LoVo (cell line): ENCODE measurements around the gene PCGF2.
A peak's percentile ranks its signal among the peaks of the same experiment; 100 is the strongest.

ENCODE experiments used
- DNase-seq: peaks from one replicate; pipeline ENCODE4 v3.0.0-alpha.2; 2016; ENCODE audit warnings: low spot score

PCGF2 gene

DNA sequence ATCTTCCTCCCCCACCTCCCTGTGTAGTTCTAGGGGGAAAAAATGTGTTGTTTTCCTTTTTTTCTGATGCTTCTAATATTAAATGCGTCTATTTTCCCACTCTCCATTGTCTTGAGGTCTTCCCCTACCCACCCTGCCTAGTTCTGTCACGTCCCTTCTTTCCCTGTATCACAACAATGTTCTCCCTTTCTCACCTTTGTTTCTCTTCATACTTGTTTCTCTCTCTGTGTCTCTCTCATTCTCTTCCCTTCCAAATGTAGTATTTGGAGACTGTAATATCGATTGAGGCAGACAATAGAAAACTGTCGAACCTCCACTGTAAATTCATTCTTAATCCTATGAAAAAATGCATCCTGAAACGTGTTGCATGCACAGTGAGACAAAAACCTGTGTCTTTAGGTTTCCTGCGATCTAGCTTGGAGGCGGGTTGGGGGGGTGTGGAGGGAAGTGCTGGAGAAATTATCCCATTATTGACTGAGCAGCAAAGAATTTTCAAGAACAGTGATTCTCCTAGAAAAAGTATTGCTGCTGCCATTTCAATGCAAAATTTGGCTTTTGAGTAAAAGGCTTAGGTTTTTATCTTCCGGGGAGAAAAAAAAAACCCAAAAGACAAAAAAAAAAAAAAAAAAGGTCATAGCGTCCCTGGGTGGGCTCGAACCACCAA lies 3.1 kb upstream of the PCGF2 start:
- peak; percentile 36 for DNase-seq

DNA sequence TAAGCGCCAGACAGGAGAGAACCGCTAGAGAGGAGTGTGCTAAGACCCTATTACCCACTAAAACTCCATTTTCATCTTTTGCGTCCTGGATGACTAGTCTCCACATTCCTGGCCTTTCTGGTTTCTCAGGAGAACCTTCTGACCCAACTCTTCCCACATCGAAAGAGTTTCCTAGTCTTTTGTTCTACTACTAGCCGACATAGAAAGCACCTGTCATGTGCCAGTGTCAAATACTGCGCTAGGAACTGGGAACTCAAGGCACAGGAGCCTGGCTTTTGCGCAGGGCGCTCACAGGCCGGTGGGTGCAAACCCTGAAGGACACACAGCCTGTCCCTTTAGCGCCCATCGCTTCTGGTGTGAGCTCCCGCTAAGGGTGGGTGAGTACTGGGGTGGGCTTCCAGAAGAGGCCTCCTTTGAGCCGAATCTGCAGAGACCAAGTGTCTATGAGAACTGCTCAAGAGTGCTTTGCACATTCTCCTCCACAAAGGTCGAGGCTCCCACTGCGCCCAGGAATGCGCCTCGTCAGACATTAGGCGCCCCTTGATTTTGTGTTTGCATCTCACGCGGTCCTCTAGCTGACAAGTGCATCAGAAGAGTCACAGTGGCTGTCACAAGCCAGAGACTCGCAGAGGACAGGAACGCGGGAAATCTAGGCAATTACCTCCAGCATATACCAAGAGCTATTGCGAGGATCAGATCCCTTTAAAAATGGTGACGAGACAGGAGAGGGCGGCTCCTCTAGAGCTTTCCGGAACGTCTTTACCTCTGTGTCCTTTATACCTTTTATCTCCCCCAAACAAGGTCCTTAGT lies 2.4 kb upstream of the PCGF2 start:
- peak; percentile 30 for DNase-seq

DNA sequence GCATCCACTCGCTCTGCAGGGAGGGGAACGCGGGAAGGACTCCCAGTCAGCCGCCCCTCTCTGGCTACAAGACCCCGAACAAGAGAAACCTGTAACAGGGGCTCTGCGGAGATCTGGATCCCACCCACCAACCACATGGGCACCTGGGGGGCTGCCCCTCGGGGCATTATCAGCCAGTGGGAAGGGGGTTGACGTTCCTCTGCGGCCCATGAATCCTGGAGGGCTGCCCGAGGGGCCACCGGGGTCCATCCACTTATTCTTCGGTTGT lies 1.8 kb upstream of the PCGF2 start:
- no peak for DNase-seq

DNA sequence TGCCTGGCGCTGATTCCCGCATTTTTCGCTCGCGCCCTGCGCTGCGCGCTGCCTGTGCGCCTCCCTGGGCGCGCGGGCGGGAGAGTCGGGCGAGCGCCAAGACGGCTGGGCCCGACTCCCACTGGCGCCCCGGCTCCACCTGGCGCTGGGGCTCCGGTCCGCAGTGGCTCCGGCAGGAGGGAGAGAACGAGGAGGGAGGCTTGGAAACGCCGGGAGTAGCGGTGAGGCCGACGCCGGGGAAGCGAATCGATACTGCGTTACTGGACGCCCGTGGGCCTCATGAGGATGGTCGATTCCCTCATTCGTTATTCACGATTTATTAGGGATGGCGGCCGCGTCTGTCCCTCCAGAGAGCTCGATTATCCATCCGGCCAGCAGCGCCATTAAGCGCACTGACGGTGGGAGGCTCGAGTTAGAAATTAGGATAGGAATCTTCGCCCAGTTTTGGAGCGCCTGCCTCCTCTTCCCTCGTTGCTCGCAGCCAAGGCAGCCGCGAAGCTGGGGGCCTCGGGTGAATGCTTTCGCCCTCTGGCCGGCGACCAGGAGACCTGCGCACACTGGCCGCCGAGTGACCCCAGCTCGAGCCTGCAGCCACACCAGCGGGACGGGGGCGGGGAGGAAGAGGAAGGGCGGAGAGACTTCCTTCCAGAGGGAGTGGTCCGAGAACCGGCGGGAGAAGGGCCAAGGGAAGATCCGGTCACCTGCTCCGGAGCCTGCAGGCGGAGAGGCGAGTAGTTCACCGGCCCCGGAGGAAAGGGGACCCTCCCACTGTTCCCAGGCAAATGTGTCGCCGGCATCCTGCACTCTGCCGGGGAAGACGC lies 1.3 kb upstream of the PCGF2 start:
- peak; percentile 81 for DNase-seq

DNA sequence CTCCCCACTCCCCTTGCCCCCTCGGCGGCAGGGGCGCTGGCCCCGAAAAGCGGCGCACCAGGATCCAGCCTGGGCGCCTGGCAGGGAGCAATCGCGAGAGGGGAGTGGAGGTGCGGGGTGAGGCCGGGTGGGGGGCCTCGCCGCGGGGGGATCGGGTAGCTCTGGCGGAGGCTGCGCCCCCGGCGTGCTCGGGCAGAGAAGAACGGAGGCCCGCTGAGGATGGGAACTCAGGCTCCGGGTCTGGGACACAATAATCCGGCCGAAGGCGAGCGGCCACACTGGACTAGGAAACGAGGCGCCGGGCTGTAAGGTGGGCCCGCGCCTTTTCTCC lies 721 bp upstream of the PCGF2 start:
- DNase-seq = no peak

DNA sequence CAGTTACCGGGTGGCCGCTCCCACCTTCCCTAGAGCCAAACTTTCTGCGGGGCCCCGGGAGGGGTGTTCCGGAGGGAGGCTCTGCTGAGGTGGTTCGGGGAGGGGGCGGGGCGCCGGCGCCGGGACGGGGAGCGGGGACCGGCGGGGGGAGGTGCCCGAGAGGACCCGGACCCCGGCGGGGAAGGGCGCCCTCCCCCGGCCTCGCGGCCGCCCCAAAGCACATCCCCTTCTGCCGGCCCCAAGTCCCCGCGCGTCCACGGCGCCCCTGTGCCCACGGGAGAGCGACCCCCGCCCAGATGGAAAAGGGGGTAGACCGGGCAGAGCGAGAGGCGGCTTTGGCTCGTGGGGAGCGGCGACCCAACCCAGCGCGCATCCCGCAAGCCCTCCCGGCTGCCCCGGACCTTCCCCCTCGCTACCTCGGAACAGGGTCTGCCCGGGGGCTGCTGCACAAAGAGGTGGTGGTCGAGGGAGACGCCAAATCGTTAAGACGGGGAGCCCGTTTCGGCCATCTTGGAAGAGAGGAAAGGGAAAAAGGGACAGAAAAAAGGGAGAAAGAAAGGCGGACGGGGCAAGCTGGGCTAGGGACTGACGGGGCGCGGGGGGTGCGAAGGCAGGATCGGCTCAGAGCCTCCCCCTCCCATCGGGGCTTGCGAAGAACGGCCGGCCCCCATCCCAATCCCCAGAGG lies 530 bp downstream of the PCGF2 start:
- DNase-seq = no peak

DNA sequence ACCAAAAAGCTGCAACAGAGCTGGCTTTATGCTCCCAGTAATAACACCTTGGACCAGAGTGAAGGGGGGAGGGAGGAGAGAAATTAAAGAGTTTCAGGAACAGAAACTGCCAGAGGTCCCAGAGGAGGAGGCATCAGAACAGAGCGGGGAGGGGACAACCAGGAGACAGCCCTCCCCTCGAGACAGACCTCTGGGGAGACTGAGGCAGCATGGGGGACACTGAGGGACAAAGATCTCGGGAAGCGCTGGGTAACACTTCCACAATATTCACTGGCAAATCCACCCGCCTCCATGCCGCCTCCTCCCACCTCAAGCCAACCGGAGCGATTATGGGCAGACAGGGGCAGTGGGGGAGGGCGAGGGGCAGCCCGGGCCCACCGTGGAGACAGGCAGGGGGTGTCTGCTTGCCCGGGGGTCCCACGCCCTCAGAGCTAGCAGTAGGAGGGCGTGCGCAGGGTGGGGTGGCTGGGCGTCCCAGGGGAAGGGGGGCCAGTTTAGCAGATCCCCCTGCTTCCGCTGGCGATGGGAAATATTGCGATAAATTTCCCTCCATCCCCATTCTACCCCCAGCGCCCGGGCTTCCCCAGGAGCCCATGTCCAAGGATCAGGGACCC lies 1.2 kb downstream of the PCGF2 start:
- DNase-seq = no peak

DNA sequence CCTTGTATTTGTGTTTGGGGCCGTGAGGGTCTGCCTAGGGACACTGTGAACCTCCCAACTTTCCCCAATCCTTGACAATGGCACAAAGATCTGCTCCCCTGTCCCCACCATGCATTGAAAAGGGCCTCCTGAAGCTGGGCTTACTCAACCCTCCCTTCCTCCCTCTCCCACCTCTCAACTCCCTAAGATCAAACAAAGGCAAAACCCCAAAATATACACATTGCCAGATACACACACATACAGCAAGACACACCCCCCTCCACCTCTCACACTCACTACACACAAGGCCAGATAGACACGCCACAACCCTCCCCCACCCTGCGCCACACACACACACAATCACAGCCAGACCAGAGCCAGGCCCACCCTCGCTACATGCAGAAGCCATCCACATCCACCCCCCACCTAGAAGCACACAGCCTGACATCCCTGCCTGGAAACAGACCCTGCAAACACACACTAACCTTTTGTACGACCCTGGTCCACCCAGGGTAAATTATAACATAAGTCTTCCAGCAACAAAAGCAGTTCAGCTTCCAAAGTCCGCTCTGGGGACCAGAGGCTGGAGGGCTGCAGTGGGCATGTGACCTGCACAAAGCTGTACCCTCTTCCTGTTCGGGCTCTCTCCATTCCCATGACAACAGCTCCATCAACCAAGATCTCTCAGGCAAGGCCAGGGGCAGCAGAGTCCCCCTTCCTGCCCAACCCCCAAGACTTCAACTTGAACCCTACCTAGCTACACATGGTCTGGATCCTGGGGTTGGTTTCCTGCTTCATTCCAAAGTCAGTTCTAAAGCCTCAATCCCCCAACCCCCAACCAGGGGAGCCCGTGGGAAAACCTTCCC lies 1.9 kb downstream of the PCGF2 start:
- DNase-seq = no peak

DNA sequence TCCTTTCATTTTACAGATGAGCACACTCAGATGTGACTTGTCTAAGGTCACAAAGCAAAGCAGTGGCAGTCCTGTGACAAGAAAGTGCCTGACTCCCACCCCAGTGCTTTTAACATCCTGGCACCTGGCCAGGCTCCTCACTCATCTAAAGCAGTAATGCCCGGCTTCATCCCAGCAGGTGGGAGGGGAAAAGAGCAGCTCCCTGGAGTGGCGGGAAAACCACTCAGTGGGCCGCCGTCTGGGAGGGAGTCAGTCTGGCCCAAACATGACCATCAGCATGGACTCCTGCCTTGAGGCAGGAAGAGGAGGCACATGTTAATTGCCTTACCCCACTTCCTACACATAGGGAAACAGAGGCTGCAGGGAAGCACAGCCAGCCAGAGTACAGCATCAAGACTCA lies 2.6 kb downstream of the PCGF2 start:
- DNase-seq = no peak

DNA sequence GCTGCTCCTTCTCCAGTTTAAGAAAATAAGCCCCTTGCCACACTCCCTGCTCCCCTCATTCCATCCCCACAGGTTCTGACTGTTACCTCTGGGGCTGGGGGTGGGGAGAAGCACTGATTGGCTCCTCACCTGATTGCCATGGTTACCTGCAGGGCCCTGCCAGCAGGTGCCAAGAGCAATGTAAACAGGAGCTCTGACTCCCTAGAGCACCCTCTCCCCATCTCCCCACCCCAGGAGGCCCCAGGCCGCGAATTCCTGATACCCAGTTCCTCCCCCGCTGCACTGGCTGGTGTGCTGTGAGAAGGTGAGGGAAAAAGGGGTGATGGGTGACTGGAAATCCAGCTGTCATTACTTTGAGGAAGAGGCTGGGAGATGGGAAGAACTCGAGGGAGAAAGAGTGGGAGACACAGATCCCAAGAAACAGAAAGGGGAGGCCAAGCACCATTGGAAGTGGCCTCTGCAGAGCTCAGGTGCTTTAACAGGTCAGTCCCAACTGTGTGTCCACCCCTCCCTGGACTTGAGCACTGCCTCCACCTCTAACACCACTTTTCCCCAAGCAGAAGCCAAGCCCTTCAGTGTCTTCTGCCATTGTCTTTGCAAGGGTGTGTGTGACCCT lies 4.5 kb downstream of the PCGF2 start:
- DNase-seq = no peak

DNA sequence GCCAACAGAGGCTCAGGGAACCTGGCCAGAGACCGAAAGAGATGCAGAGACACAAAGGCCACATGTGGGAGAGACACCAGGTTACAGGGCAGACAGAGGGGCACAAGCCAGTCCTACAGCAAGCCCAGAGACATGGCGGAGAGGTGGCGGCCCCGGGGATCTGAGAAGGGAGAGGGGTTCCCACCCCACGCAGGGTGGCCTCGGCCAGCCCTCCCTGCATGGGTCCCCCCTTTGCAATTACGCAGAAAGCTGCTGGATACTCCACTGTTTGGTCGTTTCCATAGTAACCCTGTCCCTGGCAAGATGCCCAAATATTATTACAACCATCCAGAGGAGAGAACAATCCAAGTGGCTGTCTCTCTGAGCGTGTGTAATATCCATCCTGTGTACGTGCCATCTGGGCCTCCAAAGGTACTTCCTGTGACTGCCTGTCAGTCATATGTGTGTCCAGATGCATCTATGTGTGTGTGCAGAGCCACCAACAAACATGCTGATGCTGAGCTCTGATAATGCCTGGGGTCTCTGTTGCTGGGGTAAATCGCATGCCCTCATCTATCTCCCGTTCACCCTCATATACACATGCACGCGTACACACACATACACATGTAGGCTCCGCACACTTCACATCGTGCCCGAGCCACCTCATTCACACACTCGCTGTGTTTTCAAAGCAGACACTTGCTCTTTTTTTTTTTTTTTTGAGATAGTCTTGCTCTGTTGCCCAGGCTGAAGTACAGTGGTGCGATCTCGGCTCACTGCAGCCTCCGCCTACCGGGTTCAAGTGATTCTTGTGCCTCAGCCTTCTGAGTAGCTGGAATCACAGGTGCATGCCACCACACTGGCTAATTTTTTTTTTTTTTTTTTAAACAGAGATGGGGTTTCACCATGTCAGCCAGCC lies 5.5 kb downstream of the PCGF2 start:
- no peak for DNase-seq

DNA sequence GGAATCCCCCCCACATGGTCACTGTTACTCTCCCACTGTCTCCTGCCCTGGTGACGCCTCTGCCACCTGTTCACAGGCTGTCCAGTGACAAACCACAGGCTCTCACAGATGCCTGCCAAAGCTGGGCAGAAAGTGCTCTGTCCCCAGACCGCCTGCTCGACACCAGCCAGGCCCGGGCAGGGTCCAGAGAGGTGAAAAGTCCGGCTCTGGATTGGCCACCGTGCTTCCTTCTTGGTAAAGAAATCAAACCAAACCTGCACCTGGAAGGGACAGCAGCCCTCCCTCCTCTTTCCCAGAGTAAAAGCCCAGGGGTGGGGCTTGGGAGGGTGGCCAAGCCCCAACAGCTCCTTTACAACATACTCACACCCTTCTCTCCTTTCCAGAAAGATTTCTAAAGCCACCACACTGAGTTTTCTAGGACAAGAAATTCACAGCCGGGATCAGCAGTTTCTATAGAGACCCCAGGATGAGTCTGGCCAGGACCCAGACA lies 6.2 kb downstream of the PCGF2 start:
- no peak for DNase-seq

DNA sequence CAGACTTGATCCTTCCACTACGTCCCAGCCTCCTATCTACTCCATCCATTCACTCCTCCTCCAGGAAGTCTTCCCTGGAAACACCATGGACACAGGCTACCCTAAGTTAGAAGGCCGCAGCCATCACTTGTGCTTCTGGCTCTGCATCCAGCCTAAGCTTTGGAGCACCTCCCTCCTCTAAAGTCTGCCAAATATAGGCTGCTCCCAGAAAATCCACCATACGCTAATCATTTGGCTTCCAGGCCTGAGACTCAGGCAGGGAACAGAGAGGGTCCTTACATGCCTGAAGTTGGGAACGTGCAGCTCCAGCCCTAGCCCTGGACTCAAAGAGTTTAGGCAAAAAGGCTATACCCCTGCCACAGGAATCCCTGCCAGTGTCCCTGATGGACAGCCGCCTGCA lies 6.7 kb downstream of the PCGF2 start:
- no peak for DNase-seq

DNA sequence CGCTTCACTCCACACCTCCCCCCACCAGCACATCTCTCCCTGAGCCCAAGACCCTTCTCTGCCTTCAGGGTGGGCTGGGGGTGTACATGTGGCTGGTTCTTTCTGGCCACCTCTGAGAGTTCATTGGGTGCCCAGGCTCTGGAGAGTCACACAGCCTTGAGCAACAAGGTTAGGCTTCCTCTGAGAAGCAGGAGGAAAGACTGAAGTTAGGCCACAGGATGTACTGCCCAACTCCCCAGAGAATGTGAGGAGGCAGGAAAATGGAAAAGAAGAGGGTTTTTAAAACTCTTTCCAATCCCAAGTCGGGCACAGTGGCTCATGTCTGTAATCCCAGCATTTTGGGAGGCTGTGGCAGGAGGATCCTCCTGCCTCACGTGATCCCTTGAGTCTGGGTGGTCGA lies 7.3 kb downstream of the PCGF2 start:
- DNase-seq = no peak

DNA sequence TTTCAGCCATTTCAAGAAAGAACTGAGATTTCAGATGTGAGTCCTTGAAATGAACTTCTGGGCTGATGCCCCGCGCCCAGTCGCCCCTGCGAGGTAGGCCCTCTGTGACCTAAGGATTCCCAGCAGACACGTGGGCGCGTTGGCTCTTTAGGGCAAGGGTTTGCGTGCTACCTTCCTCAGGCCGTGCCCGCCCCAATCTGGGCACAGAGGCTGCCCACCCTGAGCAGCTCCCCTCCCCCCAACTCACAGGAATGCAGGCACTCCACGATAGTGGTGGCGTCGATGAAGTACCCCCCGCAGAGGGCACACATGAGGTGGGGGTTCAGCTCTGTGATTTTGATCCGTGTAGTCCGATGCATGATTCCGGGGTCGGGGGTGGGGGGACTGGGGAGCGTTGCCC lies 8.1 kb downstream of the PCGF2 start:
- DNase-seq = no peak

DNA sequence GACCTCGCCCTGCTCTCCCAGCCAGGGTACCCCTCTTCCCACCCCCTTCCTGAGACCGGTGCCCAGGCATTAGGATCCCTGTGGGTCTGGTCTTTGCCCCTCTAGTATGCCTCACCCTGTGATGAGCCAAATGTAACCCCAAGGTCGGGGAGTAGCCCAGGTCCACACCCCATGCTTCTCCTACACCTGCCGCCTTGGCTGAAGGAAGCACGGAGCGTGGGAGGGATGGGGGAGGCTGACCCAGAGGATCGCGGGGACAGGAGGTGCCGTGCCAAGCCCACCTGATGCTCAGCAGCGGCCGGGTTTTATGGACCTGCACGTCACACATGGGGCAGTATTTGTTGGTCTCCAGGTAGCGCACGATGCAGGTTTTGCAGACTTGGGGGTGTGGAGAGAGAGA lies 8.8 kb downstream of the PCGF2 start:
- DNase-seq = no peak

DNA sequence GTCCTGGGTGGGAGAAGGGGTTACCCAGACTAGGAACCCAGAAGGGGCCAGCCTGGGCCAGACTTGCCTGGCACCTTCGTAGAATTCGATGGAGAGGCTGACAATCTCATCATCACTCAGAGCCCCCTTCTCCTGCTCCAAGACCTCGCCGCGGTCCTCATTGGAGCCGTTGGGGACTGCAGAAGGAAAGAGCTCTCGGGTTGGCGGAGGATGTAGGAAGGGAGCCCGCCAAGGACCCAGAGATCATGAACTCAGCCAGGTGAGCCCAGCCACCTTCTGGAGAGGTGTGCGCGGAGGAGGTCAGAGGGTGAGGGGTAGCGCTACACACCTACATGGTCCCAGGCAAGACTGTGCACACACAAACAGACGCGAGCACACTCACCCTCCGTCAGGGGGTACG lies 9.4 kb downstream of the PCGF2 start:
- DNase-seq = no peak

DNA sequence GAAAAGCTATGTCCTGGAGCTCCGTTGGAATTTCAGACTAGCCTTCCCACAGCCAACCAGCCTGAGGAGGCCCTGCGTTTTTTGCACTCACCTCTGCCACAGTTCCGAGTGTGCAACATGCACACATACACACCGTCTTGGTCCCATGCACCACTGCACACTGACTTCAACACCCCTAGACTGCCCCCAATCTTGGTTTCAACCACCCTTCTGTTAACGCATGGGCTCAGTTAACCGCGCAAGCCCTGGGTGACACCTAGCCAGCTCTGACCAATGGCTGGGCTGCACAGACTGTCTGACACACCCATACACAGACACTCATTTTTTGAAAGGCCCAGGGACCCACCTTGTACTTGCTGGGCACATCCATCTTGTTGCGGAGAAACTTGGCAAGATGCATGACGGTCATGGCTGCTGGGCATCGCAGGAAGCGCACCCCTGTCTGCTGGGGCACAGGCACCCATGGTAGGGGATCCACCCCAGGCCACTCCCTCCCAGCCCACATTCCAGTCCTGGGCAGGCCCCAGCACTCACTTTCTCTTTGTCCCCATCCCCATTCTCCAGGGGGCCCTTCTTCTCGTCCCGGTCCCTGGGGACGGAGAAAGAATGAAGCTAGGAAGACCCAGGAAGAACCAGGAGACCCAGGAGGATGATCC lies 10.0 kb downstream of the PCGF2 start:
- no peak for DNase-seq
